Activated CD4-positive, alpha-beta T cell treated with anti-CD3 and anti-CD28 coated beads for 4 hours (primary cell): ENCODE measurements around the gene TRIM44.
"Not testable (repeated sequence)": the region's sequence is repeated elsewhere in the genome, so short reads cannot be mapped to it uniquely, and the experiment has no call there.

Experiments used
- DNase-seq, 2 donors: peaks; one replicate each; pipeline ENCODE4 v3.0.0-alpha.2; 2020

The TRIM44 gene

DNA sequence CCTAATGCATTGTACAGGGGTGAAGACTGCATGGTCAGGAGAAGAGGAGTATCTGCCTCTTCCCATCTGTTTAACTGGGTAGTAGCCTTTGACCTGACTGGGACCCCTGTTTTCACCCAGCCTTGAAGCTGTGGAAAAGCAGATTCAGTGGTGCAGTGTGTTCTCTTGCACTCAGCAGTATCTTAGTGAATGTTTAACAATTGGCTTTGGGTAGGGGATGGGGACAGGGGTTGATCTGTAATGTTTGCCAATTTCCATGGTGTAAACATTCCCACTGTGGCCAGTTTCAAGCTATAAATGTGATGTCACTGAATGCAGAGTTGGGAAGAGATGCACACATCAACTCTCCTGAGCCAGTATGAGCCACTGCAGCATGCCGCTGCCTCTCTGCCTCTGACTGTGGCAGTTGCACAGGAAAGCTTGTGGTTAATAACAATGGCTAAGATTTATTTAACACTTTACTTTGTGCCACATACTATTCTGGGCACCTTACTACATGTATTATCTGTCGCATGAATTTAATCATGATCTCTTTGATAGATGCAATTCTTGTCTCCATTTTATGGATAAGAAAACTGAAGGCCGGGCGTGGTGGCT is 28.6 kb upstream of the TRIM44 start:
- DNase-seq = no peak

DNA sequence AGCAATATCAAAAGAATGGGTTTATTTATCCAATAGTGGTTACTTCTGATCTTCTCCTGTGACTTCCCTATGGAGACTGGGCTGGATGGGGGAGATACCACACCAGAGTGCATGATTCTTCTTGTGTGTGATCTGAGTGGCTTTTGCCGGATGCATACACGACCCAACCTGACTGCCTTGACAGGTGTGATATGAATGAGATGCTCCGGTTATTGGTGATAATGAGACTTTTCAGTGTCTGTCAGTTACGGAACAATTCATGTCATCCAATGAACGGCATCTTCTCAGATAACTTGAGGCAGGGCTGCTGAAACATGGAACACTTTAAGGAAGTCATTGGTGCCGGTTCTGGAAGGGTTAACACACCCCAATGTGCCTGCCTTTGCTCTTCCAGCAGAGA is 26.6 kb upstream of the TRIM44 start:
- no peak for DNase-seq

DNA sequence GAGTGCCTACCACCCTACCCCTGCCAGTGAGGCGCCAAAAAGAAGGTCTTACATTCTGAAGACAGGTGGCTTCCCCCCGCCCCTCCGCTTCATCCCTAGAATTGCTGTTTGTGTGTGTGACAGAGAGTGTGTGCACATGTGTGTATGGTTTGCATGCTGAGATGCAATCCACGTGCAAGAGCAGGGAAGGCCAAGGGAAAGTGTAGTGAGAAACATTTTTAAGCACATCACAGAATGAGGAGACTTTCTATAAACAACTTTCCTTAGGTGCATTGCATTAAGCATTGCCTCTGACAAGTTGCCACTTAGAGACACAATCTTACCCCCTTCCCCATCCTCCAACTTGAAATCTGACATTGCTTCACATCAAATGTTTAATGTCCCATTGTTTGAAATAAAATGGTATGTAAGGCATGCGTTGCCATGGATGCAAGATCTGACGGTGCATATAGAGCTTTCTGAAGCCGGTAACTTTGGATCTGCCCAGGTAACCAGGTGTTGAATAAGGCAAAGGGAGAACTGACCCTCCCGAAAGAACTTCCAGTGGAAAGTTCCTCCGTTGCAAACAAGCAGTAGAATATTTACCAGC is 22.9 kb upstream of the TRIM44 start:
- no peak for DNase-seq

DNA sequence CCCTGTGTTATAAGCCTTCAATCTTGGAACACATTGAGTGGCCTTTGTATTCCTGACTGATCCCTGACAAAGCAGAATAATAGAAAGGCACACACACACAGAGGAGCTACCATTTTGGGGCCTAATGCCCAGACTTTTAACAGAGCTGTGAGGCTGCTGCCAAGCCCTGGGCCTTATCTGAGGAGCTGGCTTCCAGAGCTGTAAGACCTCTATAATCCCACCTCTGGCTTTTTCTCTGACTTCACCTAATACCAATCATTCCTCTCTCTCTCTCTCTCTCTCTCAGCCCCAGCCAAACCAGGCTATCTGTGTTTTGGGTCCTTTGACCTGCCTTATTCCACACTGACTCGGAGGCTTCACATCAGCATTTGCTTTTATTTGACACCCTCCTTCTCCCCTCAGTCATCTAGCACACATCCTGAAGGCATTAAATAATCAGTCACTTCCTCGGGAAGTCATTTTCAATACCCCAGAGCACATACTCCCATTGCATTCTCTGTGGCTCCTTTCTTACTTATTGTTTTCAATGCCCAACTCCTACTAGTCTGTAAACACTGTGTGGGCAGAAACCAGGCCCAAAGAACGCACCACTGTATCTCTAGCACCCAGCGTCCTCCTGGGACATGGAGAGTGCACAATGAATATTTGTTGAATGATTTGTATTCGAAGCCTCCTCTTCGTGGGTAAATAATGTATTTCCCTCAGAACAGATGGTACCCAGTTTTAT is 21.2 kb upstream of the TRIM44 start:
- no peak for DNase-seq

DNA sequence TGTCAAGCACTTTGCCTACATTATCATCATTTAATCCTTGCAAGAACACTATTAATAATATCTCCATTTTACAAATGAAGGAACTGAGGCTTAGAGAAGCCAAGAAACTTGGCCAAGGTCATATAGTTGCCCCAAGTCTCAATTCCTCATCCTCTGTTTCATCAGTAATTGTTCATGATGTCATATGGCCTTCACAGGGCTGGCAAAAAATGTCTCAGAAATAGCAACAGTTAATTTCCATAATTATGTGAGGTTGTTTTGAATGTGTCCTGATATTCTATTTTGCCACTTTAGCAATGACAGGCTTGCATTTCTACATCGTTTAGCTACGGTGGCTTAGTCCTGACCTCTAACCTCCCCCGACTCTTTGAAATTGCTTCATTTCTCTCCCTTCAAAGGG is 20.6 kb upstream of the TRIM44 start:
- DNase-seq = no peak

DNA sequence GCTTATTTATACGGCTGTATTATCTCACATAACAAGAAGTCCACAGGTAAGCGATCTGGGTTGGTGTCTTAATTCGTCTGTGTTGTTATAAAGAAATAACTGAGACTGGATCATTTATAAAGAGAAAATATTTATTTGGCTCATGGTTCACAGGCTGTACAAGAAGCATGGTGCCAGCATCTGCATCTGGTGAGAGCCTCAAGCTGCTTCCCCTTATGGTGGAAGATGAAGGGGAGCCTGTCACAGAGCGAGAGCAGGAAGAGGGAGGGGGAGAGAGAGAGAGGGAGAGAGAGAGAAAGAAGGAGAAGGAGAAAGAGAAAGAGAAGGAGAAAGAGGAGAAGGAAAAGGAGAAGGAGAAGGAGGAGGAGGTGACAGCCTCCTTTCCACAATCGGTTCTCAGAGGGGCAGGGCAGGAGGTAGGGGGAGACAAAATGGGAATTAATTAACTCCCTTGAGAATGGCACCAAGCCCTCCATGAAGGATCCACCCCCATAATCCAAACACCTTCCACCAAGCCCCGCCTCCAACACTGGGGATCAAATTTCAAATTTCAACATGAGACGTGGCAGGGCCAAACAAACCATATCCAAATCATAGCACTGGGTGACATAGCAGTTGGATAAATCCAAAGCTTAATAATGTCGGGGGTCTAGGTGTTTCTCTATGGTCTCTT is 15.0 kb upstream of the TRIM44 start:
- no peak for DNase-seq

DNA sequence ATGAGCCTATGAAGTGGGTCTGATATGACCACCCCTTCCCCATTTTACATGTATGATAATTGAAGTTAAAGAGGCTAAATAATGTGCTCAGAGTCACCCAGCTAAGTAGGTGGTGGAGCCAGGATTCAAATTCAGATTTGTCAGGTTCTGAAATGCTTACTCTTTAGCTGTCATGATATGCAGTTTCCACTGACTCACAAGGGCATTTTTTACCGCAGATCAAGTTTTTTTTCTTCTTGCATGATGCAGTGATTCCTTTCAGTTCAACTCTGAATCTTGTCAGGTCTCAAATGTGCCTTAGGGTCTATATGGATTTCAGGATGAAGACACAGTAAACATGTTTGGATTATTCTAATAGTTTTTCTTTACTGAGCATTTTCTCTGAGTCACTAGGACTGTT is 12.6 kb upstream of the TRIM44 start:
- DNase-seq = no peak

DNA sequence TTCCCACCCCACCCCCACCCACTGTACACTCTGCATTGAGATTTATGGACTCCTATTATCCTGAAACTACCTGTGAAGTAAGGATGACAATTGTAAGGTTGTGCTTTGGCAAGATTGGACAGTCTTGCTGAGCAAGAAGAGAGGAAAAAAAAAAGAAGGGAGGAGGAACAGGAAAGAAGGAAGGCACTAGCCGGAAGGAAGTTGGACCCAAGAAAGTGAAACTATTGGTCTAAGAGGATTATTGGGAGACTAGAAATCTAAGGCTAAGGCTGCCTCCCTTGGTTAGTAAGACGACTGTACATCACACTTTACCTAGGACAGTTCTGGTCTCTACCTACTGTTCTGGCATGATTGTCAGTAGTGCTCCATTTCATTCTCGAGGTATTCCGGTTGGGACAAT is 12.1 kb upstream of the TRIM44 start:
- DNase-seq = no peak

DNA sequence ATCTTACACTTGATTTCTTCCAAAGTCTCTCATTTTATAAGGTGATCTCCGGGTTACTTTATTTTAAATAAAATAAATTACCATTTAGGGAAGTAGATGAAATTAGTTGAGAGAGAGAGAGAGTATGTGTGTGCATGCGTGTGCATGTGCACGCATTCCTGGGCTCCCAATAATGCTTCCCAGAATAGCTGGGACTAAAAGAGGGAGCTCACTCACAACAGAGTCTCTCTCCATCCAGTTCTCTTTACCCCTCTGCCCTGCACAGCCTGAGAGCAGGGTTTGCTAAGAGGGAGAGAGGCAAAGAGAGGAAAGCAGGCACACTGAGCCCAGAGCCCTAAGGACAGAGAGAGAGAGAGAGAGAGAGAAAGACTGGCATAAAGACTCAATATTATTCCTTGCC is 11.3 kb upstream of the TRIM44 start:
- no peak for DNase-seq

DNA sequence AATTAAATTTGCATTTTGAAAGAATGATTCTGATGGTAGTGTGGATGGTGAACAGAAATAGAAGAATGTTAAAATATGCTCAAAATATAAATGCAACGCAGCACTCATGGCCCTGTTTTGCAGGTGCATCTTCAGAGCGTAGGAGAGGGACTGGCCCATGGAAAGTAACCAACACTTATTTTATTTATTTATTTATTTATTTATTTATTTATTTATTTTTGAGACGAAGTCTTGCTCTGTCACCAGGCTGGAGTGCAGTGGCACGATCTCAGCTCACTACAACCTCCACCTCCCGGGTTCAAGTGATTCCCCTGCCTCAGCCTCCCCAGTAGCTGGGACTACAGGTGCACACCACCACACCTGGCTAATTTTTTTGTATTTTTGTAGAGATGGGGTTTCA is 9.8 kb upstream of the TRIM44 start:
- DNase-seq = not testable (repeated sequence)

DNA sequence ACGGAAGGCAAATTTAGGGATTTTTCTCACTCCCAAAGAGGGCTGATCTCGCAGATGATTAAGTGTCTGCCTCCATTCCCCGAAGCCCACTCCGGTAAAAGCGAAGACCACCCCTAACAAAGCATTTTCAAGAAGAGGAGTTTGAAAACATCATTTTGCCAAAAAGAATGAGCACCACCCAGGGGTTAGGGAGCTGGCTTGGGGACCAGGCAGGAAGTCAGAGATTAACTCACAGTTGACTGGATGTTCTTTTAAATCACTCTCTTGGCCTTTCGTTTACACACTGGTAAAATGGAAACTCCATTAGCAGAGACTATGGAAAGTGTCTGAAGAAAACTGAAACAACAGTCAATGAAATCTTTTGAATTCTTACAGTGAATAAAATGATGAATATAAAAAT is 7.9 kb upstream of the TRIM44 start:
- no peak for DNase-seq

DNA sequence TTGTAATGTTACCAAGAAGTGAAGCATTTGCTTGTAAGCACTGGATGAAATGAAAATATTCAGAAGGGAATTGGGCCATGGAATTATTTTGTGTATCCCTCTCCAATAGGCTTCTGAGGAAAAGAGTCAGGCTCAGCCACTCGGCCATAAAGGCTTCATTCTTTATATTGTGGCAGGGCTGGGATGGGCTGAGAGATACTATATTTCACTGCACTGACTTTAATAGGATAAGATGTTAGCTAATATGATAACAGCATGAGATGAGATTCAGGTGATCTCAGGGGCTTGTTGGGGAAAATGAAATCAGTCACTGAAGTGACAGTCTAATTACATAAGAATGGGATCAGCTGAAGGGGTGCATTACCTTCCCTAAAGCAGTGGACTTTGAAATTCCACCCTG is 7.3 kb upstream of the TRIM44 start:
- DNase-seq = no peak

DNA sequence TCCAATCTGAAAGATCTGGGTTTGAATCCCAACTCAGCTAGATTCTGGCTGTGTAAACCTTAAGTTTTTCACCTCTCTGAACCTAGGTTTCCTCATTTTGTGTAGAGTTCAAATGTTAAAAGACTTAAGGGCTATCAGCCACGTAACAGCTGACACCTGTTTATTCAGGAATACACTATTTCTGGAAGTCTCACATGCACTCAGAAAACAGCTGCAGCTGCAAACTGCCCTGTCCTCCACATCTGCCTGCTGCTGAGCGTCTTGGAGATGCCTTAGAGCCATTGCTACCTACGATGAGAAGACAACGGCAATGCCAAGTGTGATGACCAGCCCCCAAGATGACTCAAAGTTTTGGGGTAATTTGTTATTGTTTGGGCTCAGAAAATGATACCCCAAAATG is 6.7 kb upstream of the TRIM44 start:
- DNase-seq = no peak

DNA sequence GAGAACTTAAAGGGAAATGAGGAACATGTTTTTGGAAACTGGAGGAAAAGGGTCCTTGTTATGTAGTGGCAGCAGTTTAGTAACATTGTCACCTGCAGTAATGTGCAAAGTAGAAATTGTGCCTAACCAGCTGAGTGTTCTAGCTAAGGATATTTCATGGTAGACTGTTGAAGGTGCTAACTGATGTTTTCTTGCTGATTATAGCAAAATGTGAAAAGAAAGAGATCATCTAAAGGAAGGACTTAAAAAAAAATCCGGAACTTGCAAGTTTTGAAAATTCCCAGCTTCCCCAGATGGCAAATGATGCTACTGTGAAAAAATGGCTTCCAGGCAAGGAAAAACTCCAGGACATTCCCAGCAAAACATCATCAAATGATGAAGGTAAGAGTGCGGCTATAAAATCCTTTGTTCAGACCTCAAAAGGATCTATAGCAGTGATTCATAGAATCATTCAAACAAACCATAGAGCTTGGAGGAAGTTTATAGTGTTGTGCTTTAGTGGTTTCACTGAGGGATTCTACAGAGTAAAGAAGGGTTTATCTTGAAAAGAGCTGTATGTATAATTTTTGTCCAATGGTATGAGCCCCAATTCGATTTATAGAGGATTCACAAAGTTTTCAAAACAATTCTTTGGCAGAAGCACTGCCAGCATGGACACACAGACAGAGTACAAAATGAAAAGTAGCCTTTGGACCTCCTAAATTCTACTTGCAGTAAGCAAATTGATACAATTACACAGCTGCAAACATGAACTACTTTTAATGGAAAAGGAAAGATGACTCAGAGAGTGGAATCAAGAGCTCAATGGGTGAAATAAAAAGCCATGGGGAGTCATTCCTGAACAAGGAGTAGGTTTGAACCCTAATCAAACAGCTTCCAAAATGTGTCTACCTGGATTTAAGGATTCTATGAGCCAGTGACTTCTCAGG is 4.3 kb upstream of the TRIM44 start:
- no peak for DNase-seq

DNA sequence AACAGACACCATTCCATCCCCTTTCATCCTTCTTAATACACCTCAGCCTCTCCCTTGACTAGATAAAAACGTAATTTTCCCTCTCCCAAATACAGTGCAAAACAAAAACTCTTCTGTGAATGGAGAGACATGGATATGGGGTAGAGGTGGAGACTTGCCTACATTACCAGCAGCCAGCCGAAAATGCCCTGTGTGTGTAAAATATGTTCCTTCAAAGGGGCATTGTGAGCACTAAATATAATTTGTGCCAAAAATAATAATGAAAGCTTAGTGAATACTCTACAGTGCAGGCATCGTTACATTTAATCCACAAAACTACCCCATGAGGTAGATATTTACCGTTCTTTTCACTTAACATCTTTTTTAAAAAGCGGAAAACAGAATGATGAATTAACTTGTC is 1.0 kb upstream of the TRIM44 start:
- no peak for DNase-seq

DNA sequence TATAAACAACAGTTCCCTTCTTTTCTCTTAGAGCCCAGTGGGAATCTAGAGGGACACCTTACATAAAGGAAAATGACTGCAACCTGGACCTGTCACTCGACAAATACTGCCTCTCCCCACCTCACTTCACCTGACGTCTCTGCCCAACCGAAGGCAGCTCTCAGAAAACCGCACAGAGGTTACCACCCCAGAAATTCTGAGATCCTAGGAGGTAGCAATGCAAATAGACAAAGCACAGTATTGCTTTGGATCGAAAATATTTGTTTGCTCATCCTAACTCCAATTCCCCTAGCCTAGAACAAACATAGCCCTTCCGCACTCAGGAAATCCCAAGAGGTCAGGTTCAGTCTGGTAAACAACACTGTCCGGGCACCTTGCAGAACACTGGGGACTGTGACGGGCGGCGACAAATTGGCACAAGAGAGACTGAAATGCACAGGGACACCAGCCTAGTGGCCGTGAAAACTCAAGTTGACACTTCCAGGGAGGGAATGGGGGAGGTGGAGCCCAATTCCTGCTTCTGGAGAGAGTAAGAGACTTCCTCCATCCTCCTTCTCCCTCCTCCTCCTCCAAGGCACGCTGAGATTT is 420 bp upstream of the TRIM44 start:
- DNase-seq = peak; percentile 1 to 40

DNA sequence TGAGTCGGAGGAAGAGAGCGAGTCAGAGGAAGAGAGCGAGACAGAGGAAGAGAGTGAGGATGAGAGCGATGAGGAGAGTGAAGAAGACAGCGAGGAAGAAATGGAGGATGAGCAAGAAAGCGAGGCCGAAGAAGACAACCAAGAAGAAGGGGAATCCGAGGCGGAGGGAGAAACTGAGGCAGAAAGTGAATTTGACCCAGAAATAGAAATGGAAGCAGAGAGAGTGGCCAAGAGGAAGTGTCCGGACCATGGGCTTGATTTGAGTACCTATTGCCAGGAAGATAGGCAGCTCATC is 780 bp downstream of the TRIM44 start:
- DNase-seq = no peak

DNA sequence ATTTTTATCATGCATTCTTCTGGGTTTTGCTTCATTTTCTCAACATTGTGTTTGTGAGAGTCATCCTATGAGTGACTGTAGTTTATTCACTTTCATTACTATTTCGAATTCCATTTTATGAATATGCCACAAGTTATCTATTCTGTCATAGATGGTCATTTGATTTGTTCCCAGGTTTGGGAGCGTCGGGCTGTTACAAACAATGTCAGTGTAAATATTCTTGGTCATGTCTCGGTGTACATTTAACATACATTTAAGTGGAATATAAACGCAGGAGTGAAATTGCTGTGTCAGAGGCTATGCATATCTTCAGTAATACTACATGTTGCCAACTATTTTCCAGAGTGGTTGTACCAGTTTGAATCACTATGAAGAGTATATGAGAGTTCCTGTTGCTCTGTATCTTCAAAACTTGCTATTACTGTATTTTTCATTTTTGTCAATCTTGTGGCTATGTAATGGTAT is 2.4 kb downstream of the TRIM44 start:
- DNase-seq = no peak

DNA sequence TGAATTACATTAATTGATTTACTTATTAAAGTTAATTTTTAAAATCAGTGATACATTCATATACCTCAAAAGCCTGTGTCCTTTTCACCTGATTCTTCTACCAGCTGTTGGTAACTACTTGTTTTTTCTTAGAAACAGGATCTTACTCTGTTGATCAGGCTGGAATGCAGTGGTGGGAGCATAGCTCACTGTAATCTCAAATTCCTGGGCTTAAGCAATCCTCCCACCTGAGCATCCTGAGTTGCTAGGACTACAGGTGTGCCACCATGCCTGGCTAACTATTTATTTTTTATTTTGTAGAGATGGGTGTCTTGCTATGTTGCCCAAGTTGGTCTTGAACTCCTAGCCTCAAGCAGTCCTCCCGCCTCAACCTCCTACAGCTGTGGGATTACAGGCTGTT is 4.7 kb downstream of the TRIM44 start:
- DNase-seq = no peak

DNA sequence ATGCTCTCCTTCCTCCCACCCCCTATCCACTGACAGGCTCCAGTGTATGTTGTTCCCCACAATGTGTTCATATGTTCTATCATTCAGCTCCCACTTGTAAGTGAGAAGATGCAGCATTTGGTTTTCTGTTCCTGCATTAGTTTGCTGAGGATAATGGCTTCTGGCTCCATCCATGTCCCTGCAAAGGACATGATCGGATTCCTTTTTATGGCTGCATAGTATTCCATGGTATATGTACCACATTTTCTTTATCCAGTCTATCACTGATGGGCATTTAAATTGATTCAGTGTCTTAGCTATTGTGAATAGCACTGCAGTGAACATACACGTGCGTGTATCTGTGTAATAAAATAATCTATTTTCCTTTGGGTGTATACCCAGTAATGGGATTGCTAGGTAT is 5.8 kb downstream of the TRIM44 start:
- DNase-seq = not testable (repeated sequence)

DNA sequence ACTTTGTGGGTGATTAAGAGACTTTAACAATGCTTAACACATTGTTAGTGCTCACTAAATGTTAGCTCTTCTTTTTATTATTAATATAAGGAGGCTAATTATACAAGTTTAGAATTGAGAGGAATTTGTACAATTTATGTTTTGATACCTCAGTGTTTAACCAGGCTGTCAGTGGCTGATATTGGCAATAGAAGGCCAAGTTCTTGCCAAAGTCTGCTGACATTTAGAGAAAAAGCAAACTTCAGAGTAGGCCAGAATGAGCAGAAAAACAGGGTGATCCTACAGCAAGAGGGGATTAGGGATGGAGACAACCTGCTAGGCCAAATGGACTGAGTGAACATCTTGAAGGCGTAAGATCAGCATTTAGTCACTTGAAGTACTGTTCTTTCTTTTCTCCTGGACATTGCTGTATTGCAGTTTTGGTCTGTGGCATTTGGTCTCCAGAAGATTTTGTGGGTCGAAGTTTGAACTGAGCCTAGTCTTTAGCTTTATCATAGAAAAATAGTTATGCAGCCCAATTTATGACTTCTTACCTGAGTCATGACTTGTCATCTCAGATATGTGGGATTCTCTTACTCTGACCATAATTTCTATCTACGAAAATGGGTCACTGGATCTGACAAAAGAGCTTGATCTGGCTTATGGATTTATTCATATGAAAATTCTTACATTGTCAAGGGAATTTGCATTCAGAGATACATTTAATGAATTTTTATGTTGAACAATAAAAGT is 9.0 kb downstream of the TRIM44 start:
- DNase-seq = no peak

DNA sequence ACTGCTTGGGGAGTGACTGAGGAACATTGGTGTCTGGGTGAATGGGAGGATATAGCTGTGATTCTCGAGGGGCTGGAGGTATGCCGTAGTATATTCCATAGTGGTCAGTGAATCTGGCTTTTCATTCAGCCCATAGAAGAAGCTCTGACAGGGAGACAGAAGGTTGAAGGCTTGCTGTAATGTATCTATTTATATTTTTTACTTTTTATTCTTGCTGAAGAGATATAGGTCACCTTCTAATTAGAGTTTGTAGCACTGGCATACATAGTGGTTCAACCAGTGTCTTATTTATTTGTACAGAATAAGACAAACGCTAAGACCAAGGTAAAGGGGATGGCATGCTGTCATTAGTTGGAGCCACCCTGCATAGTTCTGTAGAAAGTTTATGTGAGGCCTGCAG is 10.0 kb downstream of the TRIM44 start:
- no peak for DNase-seq
